Mucosa of descending colon (tissue), 3 donors: ENCODE data around the gene FAM118A. TPM values are rescaled to one million over a fixed set of nuclear protein-coding genes. Genes with fewer than 3 reads are reported as not detected.

Experiments
- ATAC-seq: fragments of 200-7000 bp; cut with Tn5 transposase; one replicate; pipeline ENCODE4 v1.9.1; 2020; ENCODE audit warnings: mild to moderate bottlenecking, moderate library complexity
- DNase-seq, 3 donors: peaks; one replicate each; pipeline ENCODE4 v3.0.0-alpha.2; 2020
- H3K36me3 ChIP-seq: fragments of 200-600 bp; one replicate; pipeline ENCODE4 v1.8.0; 2021; ENCODE audit warnings: low read depth, mild to moderate bottlenecking
- H3K4me1 ChIP-seq: fragments of 200-600 bp; one replicate; pipeline ENCODE4 v1.8.0; 2021; ENCODE audit warnings: low read depth, mild to moderate bottlenecking
- H3K4me3 ChIP-seq: fragments of 200-600 bp; one replicate; pipeline ENCODE4 v1.8.0; 2021; ENCODE audit warnings: mild to moderate bottlenecking
- H3K9me3 ChIP-seq: fragments of 200-600 bp; one replicate; pipeline ENCODE4 v1.8.0; 2021; ENCODE audit warnings: mild to moderate bottlenecking
- intact Hi-C, 2 donors: fragments of 100-400 bp; cut with DNase I in 1 of 2; cut with micrococcal nuclease in 1 of 2; formaldehyde crosslinking; loops; one replicate each; pipeline versions ENCODE4 v1.11.0 to v1.11.1; 2022; cut with DNase I, micrococcal nuclease
- total RNA-seq, 3 donors: library from RNA; stranded (reverse); fragmentation: NEBNext Ultra II Directional in 2 of 3; extraction: Animal tissue kit (Norgen Biotek cat#: 25700) in 2 of 3; gene quantifications; one replicate each; pipeline versions ENCODE4 v1.2.1 to v1.2.4, GENCODE V29; 2021 to 2023
- TF ChIP-seq, protein P1 (sequence below): fragments of 200-600 bp; IDR thresholded peaks from one replicate; pipeline ENCODE4 v1.8.0; 2022; ENCODE audit warnings: antibody characterized with exemption, mild to moderate bottlenecking
- donor health status: DM: no; HTN: no; CAD: no; lungs with moderate emphysema.
- donor health status: DM: no; HTN: no; CAD: no.
- donor health status: DM: no; HTN: yes; CAD: no.

The FAM118A gene
- total RNA-seq, 3 donors from 2014 or later: 50.1 to 86.0 (median 55.1) TPM

GRCh38 chr22:45338795-45339194 lies 29.1 kb downstream of the FAM118A start:
- no peak for DNase-seq
- no peak for ATAC-seq
- H3K36me3 ChIP-seq: no peaks in the 10 kb centered on the region
- intact Hi-C loops: loop anchor here in 1 of 2 donors (10.0 kb wide), 1 partner anchor 96 kb away; no protein-coding TSS in a partner anchor
- H3K9me3 ChIP-seq: no peaks in the 10 kb centered on the region
- H3K4me3 ChIP-seq: no peak overlapping the region
- TF ChIP-seq, protein P1, sequence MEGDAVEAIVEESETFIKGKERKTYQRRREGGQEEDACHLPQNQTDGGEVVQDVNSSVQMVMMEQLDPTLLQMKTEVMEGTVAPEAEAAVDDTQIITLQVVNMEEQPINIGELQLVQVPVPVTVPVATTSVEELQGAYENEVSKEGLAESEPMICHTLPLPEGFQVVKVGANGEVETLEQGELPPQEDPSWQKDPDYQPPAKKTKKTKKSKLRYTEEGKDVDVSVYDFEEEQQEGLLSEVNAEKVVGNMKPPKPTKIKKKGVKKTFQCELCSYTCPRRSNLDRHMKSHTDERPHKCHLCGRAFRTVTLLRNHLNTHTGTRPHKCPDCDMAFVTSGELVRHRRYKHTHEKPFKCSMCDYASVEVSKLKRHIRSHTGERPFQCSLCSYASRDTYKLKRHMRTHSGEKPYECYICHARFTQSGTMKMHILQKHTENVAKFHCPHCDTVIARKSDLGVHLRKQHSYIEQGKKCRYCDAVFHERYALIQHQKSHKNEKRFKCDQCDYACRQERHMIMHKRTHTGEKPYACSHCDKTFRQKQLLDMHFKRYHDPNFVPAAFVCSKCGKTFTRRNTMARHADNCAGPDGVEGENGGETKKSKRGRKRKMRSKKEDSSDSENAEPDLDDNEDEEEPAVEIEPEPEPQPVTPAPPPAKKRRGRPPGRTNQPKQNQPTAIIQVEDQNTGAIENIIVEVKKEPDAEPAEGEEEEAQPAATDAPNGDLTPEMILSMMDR: no peak
- H3K4me1 ChIP-seq: no peaks in the 10 kb centered on the region

- H3K9me3 ChIP-seq: no peaks in the 10 kb centered on the region
- ATAC-seq (no peak), DNase-seq (no peak)
- no peak overlapping the region for H3K4me3 ChIP-seq
- intact Hi-C loops: no loop called here
- H3K4me1 ChIP-seq: no peaks in the 10 kb centered on the region
- H3K36me3 ChIP-seq: no peaks in the 10 kb centered on the region
- TF ChIP-seq, protein P1: no peak
Measured at GRCh38 chr22:45340323-45340722, 30.6 kb downstream of the FAM118A start.

DNA sequence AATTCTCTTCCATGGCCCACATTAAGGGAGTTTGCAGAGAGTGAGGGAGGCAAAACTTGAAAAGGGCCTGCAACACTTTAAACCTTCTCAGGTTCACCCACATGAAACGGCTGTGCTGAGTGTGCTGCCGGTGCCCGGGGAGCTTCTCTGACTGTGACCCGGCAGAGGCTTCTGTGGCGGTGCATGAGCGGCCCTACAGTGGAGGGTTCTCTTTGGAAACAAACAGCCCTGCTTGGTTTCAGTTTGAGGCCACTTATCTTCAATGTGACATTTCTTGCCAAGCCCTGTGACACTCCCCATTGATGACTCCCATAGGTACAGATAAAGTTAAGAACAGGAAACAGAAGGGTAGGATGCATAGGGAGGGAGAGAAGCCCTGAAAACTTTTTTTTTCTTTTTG lies 31.8 kb downstream of the FAM118A start:
- H3K4me3 ChIP-seq: no peak overlapping the region
- intact Hi-C loops: no loop called here
- H3K9me3 ChIP-seq: no peaks in the 10 kb centered on the region
- TF ChIP-seq, protein P1: no peak
- no peaks in the 10 kb centered on the region for H3K4me1 ChIP-seq
- DNase-seq (no peak), ATAC-seq (peak; percentile 61)
- no peaks in the 10 kb centered on the region for H3K36me3 ChIP-seq

DNA sequence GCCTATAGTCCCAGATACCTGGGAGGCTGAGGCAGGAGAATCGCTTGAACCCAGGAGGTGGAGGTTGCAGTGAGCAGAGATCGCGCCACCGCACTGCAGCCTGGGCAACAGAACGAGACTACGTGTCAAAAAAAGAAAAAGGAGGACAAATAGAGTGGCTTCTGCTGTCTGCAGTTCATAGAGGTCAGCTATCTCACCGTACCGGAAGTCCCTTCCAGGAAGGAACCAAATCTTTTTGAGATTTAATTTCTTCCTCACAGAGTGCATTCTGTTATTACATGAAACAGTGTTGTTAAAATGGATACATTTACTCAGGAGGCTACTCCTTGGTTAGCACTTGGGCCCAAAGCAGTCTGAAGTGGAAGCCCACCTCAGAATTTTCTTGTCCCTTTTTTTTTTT lies 33.4 kb downstream of the FAM118A start:
- H3K9me3 ChIP-seq: no peaks in the 10 kb centered on the region
- no peaks in the 10 kb centered on the region for H3K4me1 ChIP-seq
- H3K36me3 ChIP-seq: no peaks in the 10 kb centered on the region
- ATAC-seq: no peak
- TF ChIP-seq, protein P1: no peak
- no peak for DNase-seq
- intact Hi-C loops: no loop called here
- H3K4me3 ChIP-seq: no peak overlapping the region

DNA sequence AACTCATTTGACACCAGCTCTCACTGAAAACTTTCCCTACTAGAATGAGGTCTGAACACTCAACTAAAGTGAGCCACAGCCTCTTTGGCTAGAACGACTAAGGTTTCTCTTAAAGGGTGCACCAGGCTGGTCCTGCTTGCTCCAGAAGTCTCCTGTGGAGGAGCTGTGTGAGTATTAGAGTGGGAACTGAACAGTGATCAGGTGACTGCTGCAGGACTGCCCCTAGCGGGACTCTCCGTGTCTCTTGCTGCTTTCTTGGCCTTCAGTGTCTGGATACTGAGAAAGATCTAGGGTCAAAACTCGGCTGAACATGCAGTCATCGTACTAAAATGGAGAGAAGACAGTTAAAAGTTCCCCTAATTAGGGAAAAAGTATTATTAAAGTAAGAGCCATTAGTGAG lies 34.6 kb downstream of the FAM118A start:
- ATAC-seq (no peak), DNase-seq (no peak)
- Histone ChIP-seq H3K36me3 (no peaks in the 10 kb centered on the region), H3K9me3 (no peaks in the 10 kb centered on the region), H3K4me3 (no peak overlapping the region), H3K4me1 (no peaks in the 10 kb centered on the region)
- TF ChIP-seq, protein P1: no peak
- intact Hi-C loops: no loop called here

- TF ChIP-seq, protein P1: no peak
- no peak overlapping the region for H3K4me3 ChIP-seq
- intact Hi-C loops: no loop called here
- H3K36me3 ChIP-seq: no peaks in the 10 kb centered on the region
- ATAC-seq: no peak
- H3K4me1 ChIP-seq: no peaks in the 10 kb centered on the region
- DNase-seq: no peak
- no peaks in the 10 kb centered on the region for H3K9me3 ChIP-seq
Measured at GRCh38 chr22:45349916-45350315, 40.2 kb downstream of the FAM118A start.
